Activated B cell treated with CpG ODN at 0.5 μM for 24 hours (primary cell): ENCODE results near the gene APLP1. TPM values are rescaled to one million over a fixed set of nuclear protein-coding genes. Genes with fewer than 3 reads are reported as not detected.

Experiments
- ATAC-seq: fragments of 200-7000 bp; cut with Tn5 transposase; one replicate; pipeline ENCODE4 v1.10.0; 2021; ENCODE audit warnings: low read depth, mild to moderate bottlenecking, moderate library complexity
- CTCF ChIA-PET: fragments of 350-600 bp; sonication (Branson Sonifier 250); formaldehyde crosslinking; loops from one replicate; lab custom pipeline; 2021; ENCODE audit warnings: antibody characterized with exemption; lab: Charles Lee
- POLR2A ChIA-PET: fragments of 350-600 bp; sonication (Branson Sonifier 250); formaldehyde crosslinking; loops from one replicate; lab custom pipeline; 2021; ENCODE audit warnings: antibody characterized with exemption; lab: Charles Lee
- DNase-seq: peaks from one replicate; pipeline ENCODE4 v3.0.0; 2022
- H3K27ac Mint-ChIP-seq: one replicate; pipeline ENCODE4 v1.8.0; 2020; ENCODE audit warnings: mixed read lengths
- H3K27me3 Mint-ChIP-seq: one replicate; pipeline ENCODE4 v1.8.0; 2021; ENCODE audit warnings: mixed read lengths
- H3K36me3 Mint-ChIP-seq: one replicate; pipeline ENCODE4 v1.8.0; 2021; ENCODE audit warnings: low read depth, mixed read lengths
- H3K4me1 Mint-ChIP-seq: one replicate; pipeline ENCODE4 v1.8.0; 2021; ENCODE audit warnings: mixed read lengths
- H3K4me3 Mint-ChIP-seq: one replicate; pipeline ENCODE4 v1.8.0; 2020; ENCODE audit warnings: mild to moderate bottlenecking, mixed read lengths
- H3K9me3 Mint-ChIP-seq: one replicate; pipeline ENCODE4 v1.8.0; 2020; ENCODE audit warnings: mixed read lengths
- CTCF ChIP-seq: fragments of 200-600 bp; IDR thresholded peaks from one replicate; pipeline ENCODE4 v1.8.0; 2022; ENCODE audit warnings: antibody characterized with exemption, mild to moderate bottlenecking
- intact Hi-C: fragments of 100-400 bp; cut with micrococcal nuclease; formaldehyde crosslinking; loops from one replicate; pipeline ENCODE4 v1.15.1; 2024
- total RNA-seq: library from RNA; stranded (reverse); gene quantifications from 2 replicates; pipeline ENCODE4 v1.2.3, GENCODE V29; 2022

Gene APLP1
- total RNA-seq, 1 donor from 2014 or later = not detected

- Mint-ChIP-seq H3K27ac (no peak overlapping the region), H3K4me3 (no peak overlapping the region), H3K9me3 (no peaks in the 10 kb centered on the region), H3K27me3 (peaks cover 50% of the 10 kb centered on the region), H3K4me1 (peaks cover 8% of the 10 kb centered on the region), H3K36me3 (no peaks in the 10 kb centered on the region)
- no peak for TF ChIP-seq CTCF
- ChIA-PET POLR2A (no interaction called here), CTCF (no interaction called here)
- ATAC-seq (no peak), DNase-seq (no peak)
- intact Hi-C loops = no loop called here
These were observed 6.1 kb downstream of the APLP1 start for GRCh38 chr19:35874392-35874930.

- ChIA-PET POLR2A (interaction anchor here (0.6 kb wide), 1 partner anchor 50 kb away, joined by 3 read pairs; no protein-coding TSS in a partner anchor), CTCF (interaction anchor here (6.9 kb wide), 1 partner anchor 54 kb away, joined by 81 read pairs; no protein-coding TSS in a partner anchor)
- peaks cover 4% of the 10 kb centered on the region for H3K4me1 Mint-ChIP-seq
- H3K27me3 Mint-ChIP-seq = peaks cover 30% of the 10 kb centered on the region
- H3K27ac Mint-ChIP-seq = no peak overlapping the region
- no peaks in the 10 kb centered on the region for H3K9me3 Mint-ChIP-seq
- ATAC-seq (no peak), DNase-seq (no peak)
- intact Hi-C loops = no loop called here
- H3K36me3 Mint-ChIP-seq = no peaks in the 10 kb centered on the region
- no peak overlapping the region for H3K4me3 Mint-ChIP-seq
- no peak for TF ChIP-seq CTCF
These were observed 10.7 kb downstream of the APLP1 start for GRCh38 chr19:35879068-35879467.

- no peaks in the 10 kb centered on the region for H3K9me3 Mint-ChIP-seq
- H3K4me1 Mint-ChIP-seq = peaks cover 6% of the 10 kb centered on the region
- ChIA-PET POLR2A (interaction anchor here (0.7 kb wide), 1 partner anchor 21 kb away, joined by 4 read pairs; the partner anchor contains the start of gene NFKBID), CTCF (interaction anchor here (6.9 kb wide), 1 partner anchor 53 kb away, joined by 81 read pairs; no protein-coding TSS in a partner anchor)
- intact Hi-C loops = no loop called here
- ATAC-seq (peak; percentile 66), DNase-seq (peak; percentile 60)
- TF ChIP-seq CTCF = no peak
- no peak overlapping the region for H3K27ac Mint-ChIP-seq
- peaks cover 28% of the 10 kb centered on the region for H3K27me3 Mint-ChIP-seq
- no peak overlapping the region for H3K4me3 Mint-ChIP-seq
- H3K36me3 Mint-ChIP-seq = no peaks in the 10 kb centered on the region
These were observed 11.5 kb downstream of the APLP1 start for GRCh38 chr19:35879770-35880317.

- Mint-ChIP-seq H3K36me3 (peaks cover 19% of the 10 kb centered on the region), H3K27ac (peak overlapping the region; percentile 38), H3K4me3 (no peak overlapping the region), H3K27me3 (peaks cover 20% of the 10 kb centered on the region), H3K9me3 (no peaks in the 10 kb centered on the region), H3K4me1 (peaks cover 6% of the 10 kb centered on the region)
- CTCF ChIA-PET = interaction anchor here (0.6 to 6.9 kb wide), 12 partner anchors 9 to 288 kb away, joined by 3 to 81 read pairs (median 4); partner anchors contain the start of gene ALKBH6
- no peak for TF ChIP-seq CTCF
- intact Hi-C loops = loop anchor here (1.0 kb wide), 3 partner anchors 17 to 189 kb away; no protein-coding TSS in a partner anchor
- ATAC-seq (peak; percentile 69), DNase-seq (no peak)
- POLR2A ChIA-PET = interaction anchor here (1.4 to 6.6 kb wide), 3 partner anchors 9 to 49 kb away, joined by 3 to 60 read pairs (median 6); partner anchors contain the start of gene NFKBID
These were observed 13.9 kb downstream of the APLP1 start for GRCh38 chr19:35882114-35882832.
